ENCODE results near the gene IL4I1.

Gene IL4I1

GRCh38 chr19:49906879-49907564 is 10.3 kb upstream of the IL4I1 start:
- H3K27ac ChIP-seq (ENCODE audit: low read depth, low read length): peak overlapping the region; percentile 37; the same call in 1 of the 2 replicates
- H3K36me3 ChIP-seq (ENCODE audit: control insufficient read depth, low read length): peaks cover 62% of the 10 kb centered on the region

DNA sequence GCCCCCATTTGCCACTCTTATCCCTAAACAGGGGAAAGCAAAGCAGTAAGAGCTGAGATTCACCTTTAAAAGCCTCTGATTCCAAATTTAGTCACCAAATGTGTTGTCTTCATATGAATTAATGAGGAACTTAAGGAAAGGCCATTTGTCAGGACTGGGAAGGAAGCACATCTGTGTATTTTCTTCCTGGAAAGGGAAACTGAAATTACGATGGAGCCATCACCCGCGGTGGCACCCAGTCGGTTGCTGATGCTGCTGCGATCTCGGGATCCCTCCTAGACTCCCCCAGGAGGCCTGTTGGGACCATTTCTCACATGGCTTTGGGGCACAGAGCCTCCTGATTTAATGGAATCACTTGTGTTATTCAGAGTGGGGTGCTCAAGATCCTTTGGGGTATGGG is 7.4 kb upstream of the IL4I1 start:
- H3F3A ChIP-seq (ENCODE audit: control insufficient read depth, insufficient read depth): peaks cover 19% of the 10 kb centered on the region
- H3K36me3 ChIP-seq (ENCODE audit: control insufficient read depth, low read length): peaks cover 34% of the 10 kb centered on the region
- no peak overlapping the region for H3K4me3 ChIP-seq (ENCODE audit: low read length)
- H3K79me2 ChIP-seq (ENCODE audit: control insufficient read depth, low read length): peaks cover 15% of the 10 kb centered on the region
- no peaks in the 10 kb centered on the region for H3K9me3 ChIP-seq (ENCODE audit: control insufficient read depth, insufficient read depth, low read length)
- H3K27ac ChIP-seq (ENCODE audit: low read depth, low read length): no peak overlapping the region
- H4K20me1 ChIP-seq (ENCODE audit: control insufficient read depth, insufficient read depth, low read depth, low read length): peaks cover 18% of the 10 kb centered on the region; the same call in 1 of the 2 replicates
- peaks cover 60% of the 10 kb centered on the region for H3K4me1 ChIP-seq (ENCODE audit: control insufficient read depth, low read length)
- peak overlapping the region; percentile 36 for H3K4me2 ChIP-seq (ENCODE audit: low read length)
- peaks cover 5% of the 10 kb centered on the region for H3K27me3 ChIP-seq (ENCODE audit: control insufficient read depth, low read length)
- TF ChIP-seq, protein P1, sequence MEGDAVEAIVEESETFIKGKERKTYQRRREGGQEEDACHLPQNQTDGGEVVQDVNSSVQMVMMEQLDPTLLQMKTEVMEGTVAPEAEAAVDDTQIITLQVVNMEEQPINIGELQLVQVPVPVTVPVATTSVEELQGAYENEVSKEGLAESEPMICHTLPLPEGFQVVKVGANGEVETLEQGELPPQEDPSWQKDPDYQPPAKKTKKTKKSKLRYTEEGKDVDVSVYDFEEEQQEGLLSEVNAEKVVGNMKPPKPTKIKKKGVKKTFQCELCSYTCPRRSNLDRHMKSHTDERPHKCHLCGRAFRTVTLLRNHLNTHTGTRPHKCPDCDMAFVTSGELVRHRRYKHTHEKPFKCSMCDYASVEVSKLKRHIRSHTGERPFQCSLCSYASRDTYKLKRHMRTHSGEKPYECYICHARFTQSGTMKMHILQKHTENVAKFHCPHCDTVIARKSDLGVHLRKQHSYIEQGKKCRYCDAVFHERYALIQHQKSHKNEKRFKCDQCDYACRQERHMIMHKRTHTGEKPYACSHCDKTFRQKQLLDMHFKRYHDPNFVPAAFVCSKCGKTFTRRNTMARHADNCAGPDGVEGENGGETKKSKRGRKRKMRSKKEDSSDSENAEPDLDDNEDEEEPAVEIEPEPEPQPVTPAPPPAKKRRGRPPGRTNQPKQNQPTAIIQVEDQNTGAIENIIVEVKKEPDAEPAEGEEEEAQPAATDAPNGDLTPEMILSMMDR (IDR thresholded peaks at IDR 0.05; ENCODE audit: low read depth, low read length, poor library complexity, severe bottlenecking): no peak
- H3K9me2 ChIP-seq (replicated peaks; ENCODE audit: control insufficient read depth, low read length): no peaks in the 10 kb centered on the region

More at GRCh38 chr19:49906879-49907564, 10.3 kb upstream of the IL4I1 start:
- Histone ChIP-seq H3K4me1 (ENCODE audit: control insufficient read depth, low read length) (peaks cover 84% of the 10 kb centered on the region), H3K27me3 (ENCODE audit: control insufficient read depth, low read length) (peaks cover 5% of the 10 kb centered on the region), H3K9me2 (replicated peaks; ENCODE audit: control insufficient read depth, low read length) (no peaks in the 10 kb centered on the region), H3K79me2 (ENCODE audit: control insufficient read depth, low read length) (peaks cover 41% of the 10 kb centered on the region), H3K9me3 (ENCODE audit: control insufficient read depth, insufficient read depth, low read length) (no peaks in the 10 kb centered on the region), H4K20me1 (ENCODE audit: control insufficient read depth, insufficient read depth, low read depth, low read length) (peaks cover 22% of the 10 kb centered on the region; the same call in 1 of the 2 replicates), H3K4me2 (ENCODE audit: low read length) (peak overlapping the region; percentile 47), H3F3A (ENCODE audit: control insufficient read depth, insufficient read depth) (peaks cover 19% of the 10 kb centered on the region), H3K4me3 (ENCODE audit: low read length) (peak overlapping the region; percentile 2; the same call in 1 of the 2 replicates)
- TF ChIP-seq, protein P1 (IDR thresholded peaks at IDR 0.05; ENCODE audit: low read depth, low read length, poor library complexity, severe bottlenecking): no peak
- TF ChIP-seq EZH2phosphoT487 (IDR thresholded peaks at IDR 0.05; ENCODE audit: borderline replicate concordance, low read length): no peak

- Histone ChIP-seq H3K9me3 (ENCODE audit: control insufficient read depth, insufficient read depth, low read length) (no peaks in the 10 kb centered on the region), H3K4me2 (ENCODE audit: low read length) (no peak overlapping the region), H3K4me3 (ENCODE audit: low read length) (no peak overlapping the region), H3K36me3 (ENCODE audit: control insufficient read depth, low read length) (no peaks in the 10 kb centered on the region), H3K27ac (ENCODE audit: low read depth, low read length) (no peak overlapping the region), H3K4me1 (ENCODE audit: control insufficient read depth, low read length) (peaks cover 27% of the 10 kb centered on the region), H3F3A (ENCODE audit: control insufficient read depth, insufficient read depth) (no peaks in the 10 kb centered on the region; the same call in 1 of the 2 replicates), H4K20me1 (ENCODE audit: control insufficient read depth, insufficient read depth, low read depth, low read length) (no peaks in the 10 kb centered on the region), H3K9me2 (replicated peaks; ENCODE audit: control insufficient read depth, low read length) (no peaks in the 10 kb centered on the region), H3K79me2 (ENCODE audit: control insufficient read depth, low read length) (no peaks in the 10 kb centered on the region), H3K27me3 (ENCODE audit: control insufficient read depth, low read length) (peaks cover 48% of the 10 kb centered on the region)
- TF ChIP-seq, protein P1 (IDR thresholded peaks at IDR 0.05; ENCODE audit: low read depth, low read length, poor library complexity, severe bottlenecking): no peak
- TF ChIP-seq EZH2phosphoT487 (IDR thresholded peaks at IDR 0.05; ENCODE audit: borderline replicate concordance, low read length): no peak
Observed at GRCh38 chr19:49895566-49896297, 955 bp downstream of the IL4I1 start.
